ENCODE data around the gene BTD.

DNA sequence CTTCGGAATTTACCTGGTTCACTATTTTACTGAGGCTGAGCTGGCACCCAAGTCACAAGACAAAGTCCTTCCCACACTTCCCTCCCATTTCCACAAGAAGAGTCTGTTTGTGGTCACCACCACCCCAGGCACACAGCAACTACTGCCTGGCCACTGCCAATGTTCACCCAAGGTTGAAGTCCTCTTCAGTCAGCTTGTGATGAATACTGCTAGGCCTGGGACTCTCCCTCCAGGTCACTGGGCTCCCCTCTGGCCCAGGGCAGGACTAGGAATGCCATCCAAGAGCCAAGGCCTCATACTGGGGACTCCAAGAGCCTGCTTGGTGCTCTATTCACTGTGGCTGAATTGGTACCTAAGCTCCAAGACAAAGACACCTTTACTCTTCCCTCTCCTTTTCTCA lies 49.6 kb upstream of the BTD start:
- TF ChIP-seq POLR2A (IDR thresholded peaks at IDR 0.05; ENCODE audit: low read length) (no peak), GATA1 (IDR thresholded peaks at IDR 0.05; ENCODE audit: low read depth, low read length) (no peak)

Measured in erythroblast (primary cell).